HG03520 (cell line): ENCODE results near the gene RNASEH2A.
"Not testable (repeated sequence)": the region's sequence is repeated elsewhere in the genome, so short reads cannot be mapped to it uniquely, and the experiment has no call there.

Experiments used
- ATAC-seq: cut with Tn5 transposase; IDR thresholded peaks from one replicate; pipeline ENCODE4 v1.9.1; 2021; ENCODE audit warnings: mild to moderate bottlenecking, moderate library complexity; ENCODE audit not compliant: unreplicated experiment

Gene RNASEH2A

DNA sequence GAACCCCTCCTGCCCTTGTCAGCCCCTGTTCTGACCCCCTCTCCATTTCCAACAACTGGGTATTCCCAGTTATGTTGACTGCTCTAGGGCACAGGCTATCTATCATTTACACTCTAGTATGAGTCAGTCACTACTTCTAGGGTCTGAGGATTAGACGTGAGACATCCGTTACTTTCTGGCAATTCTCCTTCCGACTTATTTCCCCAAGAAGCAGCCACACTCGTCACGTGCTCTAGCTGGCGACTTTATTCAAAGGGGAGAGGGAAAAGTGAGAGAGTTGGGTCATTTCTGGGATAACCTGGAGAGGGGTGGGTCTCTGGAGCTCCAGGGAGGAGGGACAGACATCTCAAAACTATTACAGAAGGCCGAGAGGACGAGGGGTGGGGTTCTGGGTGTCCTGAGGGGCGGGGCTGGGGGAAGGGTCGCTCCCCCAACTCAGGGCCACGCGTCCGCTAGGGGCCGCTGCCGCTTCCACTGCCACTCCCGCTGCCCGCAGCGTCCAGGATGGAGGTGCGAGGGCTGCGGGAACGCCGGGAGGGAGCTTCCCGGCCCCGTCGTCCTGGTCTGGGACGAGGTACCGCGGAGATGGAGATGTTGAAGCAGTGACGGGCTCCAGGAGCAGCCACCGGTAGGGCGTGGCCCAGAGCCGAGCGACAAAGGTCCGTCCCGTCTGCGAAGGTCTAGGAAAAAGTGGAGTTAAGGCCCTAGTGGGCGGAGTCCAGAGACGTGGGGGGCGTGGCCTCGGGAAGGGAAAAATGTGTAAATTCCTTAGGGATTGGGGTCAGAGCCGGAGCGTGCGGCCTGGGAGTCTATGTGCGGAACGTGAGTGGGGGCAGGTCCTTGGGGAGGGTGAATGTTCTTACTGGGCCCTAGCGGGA is 19.1 kb downstream of the RNASEH2A start:
- no peak for ATAC-seq

DNA sequence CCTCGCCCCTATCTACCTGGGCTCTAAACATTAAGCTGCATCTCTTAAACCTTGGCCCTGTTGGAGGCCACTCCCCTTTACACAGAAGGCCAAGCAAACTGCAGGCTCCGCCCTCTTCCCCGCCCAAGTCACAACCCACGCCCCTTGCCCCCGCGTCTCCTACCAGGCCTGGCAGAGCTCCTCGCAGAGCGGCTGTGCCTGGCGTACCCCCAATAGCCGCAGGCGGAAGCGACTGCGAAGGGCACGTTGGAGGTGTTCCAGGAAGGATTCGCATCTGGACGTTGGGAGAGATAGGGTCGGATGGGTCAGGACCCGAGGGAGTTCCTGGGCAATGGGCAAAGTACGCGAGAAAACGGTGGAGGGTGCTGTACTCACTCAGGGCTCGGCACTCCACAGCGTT is 22.1 kb downstream of the RNASEH2A start:
- no peak for ATAC-seq

DNA sequence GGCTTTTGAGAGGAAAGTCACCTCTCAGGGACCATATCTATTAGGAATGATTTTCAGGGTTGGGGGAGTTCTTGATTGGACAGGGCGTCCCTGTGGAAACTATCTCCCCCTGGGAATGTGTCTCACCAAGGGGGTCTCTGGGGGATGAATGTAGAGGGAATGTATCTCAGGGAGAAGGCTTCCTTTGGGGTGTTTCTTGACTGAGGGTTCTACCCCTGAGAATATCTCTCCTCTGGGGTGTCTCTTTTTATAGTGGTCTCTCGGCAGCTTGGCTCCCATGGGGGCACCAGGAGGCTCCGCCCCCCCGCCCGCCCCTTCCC is 27.0 kb downstream of the RNASEH2A start:
- no peak for ATAC-seq

DNA sequence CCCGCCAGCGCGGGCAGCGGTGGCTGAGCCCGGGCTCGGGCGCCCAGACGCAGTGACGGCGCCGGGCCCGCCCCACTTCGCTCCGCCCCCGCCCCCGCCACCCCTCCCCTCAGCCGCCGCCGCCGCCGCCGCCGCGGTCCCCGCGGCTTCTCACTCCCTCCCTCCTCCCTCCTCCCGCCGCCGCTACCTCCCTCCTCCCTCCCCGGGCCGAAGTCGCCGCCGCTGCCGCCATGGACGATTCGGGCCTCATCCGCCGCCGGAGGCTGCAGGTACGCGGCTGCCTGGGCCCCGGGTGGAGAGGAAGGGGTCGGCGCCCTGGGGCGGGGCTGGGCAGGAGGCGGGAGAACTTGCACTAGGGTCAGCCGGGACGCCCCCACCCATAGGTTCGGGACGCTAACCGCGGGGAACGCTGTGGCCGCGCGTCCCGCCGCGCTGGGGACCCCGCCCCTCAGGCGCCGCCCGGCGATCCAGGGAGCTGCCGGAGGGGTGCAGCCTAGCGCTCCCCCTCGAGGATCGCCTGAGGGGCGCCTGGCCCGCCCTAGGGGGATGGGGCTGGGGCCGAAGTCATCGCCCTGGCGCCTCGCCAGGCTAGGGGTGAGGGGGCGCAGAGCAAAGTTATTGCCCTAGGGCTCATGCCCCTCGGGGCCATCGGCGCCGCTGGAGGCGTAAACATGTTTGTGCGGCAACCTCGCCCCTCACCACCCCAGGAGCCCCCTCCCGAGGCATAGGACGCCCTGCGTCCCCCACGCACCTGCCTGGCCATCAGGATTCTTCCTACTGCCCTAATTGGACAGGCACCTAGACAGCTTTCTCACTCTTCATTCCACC is 27.6 kb downstream of the RNASEH2A start:
- ATAC-seq, result no peak

DNA sequence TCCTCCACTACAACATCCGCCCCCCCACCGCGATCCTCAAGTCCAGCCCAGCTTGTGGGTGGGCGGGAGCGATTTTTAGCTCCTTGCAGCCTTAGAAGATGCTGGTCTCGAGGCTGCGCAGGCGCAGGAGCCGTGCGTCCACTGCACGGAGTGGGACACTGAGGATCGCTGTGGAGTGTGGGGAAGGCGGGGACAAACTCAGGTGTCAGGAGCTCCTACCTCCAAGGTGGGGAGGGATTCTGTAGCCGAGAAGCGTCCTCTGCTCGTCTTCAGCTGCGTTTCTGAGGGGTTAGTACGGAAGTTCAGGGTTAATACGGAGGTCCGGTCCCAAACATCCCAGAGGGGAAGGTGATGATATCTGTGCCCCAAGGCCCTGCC is 28.2 kb downstream of the RNASEH2A start, which contains the start of gene RTBDN:
Gene RTBDN, minus strand, starts transcription at position 14 of the 378 bp plus-strand sequence. CDS start 4,600 bp downstream, outside the sequence.
- ATAC-seq, result no peak

DNA sequence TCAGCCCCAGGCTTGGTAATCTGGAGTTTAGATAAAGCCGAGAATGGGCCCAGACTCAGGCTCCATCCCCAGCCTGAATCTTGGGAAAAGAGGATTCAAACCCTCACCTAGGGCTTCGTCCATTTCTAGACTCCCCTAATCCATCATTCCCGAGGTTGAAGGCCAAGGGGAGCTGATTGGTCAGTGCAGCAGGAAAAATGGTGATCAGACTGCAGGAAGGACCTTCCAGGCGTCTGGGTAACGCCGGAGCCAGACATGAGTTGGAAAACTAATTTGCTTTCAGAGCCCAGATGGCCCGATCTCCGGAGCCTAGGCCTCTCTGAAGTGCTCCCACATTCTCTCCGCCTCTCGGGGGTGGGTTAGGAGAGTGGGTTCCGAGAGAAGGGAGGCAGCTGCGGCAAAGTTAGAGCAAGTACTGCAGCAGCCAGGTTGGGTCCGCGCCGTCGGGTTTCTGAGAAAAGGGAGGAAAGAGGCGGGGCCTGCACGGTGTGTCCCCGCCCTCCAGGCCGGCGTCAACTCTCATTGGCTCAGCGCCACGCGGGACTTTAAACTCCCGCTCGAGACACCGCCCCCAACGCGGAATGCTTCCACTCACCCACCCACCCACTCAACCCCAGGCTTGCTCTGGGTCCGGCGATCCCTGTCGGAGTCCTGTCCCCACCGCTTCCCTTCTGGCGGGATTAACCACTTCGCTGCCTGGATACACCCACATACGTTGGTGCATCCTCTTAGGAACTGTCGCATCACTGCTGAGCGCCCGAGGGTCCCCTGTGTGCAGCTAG is 28.8 kb downstream of the RNASEH2A start:
- ATAC-seq, result no peak

DNA sequence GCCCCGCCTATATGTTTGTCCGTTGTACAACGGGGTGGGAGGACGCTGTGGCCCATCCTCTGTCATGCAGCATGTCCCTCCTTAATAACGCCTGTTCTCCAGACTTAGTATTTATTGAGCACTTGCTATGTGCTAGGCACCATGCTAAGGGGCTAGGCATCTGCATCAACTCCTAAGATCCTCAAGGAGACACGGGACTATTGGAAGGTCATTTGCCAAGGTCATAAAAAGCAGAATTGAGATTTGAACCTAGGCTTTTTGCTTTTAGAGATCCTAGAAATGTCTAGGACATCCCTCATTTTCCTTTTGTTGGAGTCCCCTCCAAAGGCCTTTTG is 30.1 kb downstream of the RNASEH2A start:
- ATAC-seq, result no peak

DNA sequence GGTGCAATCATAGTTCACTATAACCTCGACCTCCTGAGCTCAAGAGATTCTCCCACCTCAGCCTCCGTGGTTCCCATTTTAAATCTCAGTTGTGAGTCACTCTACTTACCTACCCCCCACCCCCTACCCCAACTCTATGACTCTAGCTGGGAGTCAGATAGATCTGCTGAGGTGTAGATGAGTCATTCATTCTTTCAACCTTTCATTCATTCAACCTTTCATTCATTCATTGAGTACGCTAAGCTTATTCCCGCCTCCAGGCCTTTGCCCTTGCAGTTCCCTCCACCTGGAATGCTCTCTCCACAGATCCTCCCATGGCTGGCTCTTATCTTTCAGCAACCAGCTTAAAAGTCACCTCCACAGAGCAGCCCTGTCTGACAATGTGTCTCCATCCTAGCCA is 30.8 kb downstream of the RNASEH2A start:
- ATAC-seq, result no peak

DNA sequence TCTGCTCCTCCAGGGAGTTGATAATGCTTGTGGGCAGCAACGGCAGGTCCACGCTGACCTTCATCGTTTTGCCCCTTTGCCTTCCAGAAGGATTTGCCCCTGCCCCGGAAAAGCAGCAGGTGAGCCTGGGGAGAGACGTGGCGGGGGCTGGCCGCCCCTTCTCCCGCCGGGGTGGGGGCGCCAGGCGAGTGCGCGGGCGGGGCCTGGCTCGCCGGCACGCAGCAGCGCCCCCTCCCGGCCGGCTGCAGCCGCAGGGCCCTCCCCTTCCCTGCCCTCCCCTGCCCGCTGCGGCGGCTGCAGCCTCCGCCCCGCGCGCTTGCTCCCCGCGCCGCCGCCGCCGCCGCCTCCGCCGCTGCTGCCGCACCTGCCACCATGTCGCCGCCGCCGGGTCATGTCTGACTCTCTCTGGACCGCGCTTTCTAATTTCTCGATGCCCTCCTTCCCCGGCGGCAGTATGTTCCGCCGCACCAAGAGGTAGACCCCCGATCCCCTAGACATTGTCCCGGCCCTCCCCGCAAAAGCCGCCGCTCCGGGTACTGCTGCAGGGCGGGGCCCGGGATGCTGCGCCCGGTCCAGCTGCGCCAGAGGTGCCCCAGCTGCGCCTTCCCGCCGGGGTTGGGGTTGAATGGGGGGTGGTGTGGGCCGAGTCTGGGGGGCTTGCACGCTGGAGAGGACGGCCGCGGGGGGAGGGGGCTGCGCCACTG is 31.9 kb downstream of the RNASEH2A start, which contains the start of gene MAST1:
Gene MAST1, plus strand, starts transcription at position 334 of the 704 bp plus-strand sequence. Its CDS starts 58 bp downstream, at position 392.
- no peak for ATAC-seq

DNA sequence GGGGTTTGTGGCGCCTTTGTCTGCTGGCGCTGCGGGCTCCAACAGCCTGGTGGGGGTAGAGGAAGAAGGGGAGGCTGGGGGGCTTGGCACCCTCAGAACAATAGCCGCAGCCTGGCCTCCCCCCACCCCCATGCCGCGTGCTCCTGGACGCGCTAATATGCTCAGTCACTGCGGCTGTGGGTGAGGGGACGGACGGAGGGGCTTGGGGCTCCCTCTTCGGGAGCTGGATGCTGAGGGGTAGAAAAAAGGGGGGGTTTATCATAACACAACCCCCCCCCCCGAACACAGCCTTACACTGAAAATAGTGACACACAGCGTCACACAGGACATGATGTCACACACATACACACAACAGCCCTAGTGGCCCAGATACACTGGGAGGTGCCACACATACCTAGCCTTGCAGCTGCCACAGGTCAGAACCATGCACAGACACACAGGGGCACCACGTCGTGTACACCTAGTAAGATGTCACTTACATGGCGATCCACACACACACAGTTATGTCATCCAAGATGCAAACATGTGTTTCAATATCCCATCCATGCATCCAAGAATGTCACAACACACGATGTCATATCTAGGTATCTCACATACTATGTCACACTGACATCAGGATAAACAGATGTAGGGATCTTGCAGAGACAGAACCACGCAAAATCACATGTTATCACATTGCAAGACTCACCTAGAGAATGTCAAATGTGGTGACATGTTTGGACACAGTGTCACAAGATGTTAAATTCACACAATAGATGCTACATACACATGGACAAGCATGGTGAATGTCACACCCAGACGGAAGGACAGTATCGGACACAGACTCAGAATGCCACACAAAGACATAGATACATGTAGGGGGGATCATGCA is 32.7 kb downstream of the RNASEH2A start:
- ATAC-seq, result no peak

DNA sequence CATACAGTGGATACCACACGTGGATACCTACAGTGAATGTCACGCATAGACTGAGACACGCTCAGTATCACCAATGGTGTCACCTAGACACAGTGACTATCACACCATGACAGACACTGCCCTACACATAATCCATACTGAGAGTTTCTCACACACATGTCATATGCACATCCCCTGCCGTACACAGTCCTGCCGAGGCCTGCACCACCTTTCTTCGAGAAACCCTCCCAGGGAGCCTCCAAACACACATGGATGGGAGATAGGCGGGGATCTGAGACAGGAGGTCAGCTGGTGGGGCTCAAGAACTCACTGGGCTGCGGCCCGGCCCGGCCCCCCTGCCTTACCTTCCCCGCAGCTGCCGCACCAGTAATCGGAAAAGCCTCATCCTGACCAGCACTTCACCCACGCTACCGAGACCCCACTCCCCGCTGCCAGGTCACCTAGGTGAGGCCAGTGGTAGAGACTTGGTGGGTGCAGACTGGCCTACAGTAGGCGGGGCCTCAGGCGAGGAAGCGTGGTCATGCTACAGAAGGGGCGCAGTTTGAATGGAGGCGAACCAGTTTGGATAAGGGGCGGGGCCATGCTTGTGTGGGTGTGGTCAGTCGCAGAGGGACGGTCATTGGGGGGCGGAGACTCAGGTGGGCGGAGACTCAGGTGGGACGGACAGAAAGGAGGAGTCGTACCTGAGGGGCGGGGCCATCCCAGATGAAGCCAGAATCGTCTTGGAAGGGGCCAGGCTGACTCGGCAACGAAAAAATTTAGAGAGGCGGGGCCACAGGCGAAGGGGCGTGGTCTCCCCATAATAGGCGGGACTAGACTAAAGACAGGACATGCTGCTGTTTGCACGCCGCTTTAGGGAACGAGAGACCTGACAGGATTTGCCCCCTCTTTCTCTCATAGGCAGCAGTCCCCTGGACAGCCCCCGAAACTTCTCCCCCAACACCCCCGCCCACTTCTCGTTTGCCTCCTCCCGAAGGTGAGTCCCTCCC is 34.0 kb downstream of the RNASEH2A start:
- ATAC-seq, result no peak

DNA sequence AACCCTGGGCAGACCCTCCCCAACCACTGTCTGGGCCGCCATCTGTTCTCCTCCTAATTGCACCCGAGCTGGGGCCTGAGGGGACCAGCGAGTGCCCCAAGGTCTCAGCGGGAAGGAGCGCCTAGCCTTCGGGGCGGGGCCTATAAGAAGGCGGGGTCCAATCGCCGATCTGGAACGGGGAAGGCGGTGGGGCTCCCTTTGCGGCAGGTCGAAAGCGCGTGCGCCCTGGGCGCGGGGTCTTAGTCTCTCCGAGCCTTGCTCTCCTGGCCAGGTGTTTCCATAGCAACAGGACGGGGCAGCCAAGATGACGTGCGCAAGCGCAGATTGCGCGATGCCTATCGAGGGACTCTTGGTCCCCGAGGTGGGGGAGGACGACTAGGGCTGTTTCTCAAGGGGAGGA is 34.7 kb downstream of the RNASEH2A start:
- no peak for ATAC-seq

DNA sequence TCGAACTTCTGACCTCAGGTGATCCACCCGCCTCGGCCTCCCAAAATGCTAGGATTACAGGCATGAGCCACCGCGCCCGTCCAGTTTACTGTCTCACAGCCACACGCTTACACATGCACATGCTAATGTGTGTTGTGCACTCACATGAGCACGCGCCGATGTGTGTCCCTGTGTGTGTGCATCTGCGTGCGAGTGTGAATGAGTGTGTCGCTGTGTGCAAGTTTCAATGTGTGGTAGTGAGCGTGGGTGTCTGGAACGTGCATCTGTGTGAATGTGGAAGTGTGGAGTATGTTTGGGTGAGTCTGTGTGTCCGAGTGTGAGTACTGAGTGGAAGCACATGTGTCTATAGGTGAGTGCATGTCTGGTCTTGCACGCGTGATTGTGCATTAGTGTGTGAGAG is 36.1 kb downstream of the RNASEH2A start:
- no peak for ATAC-seq

DNA sequence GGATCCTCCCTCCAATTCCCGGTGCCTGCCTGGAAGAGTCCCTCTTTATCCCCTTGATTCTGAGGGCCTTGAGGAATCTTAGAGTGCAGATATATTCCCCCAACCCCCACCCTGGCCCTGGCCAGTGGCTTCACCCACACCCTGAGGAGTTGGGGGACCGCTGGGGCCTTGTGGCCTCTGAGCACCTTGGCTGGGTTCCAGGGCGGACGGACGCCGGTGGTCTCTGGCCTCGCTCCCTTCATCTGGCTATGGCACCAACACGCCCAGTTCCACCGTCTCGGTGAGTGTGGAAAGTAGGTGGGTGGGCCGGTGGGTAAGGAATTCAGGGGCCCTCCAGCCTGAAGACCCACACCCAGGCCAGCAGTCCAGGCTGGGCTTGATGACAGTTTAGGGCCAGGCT is 36.9 kb downstream of the RNASEH2A start:
- no peak for ATAC-seq

DNA sequence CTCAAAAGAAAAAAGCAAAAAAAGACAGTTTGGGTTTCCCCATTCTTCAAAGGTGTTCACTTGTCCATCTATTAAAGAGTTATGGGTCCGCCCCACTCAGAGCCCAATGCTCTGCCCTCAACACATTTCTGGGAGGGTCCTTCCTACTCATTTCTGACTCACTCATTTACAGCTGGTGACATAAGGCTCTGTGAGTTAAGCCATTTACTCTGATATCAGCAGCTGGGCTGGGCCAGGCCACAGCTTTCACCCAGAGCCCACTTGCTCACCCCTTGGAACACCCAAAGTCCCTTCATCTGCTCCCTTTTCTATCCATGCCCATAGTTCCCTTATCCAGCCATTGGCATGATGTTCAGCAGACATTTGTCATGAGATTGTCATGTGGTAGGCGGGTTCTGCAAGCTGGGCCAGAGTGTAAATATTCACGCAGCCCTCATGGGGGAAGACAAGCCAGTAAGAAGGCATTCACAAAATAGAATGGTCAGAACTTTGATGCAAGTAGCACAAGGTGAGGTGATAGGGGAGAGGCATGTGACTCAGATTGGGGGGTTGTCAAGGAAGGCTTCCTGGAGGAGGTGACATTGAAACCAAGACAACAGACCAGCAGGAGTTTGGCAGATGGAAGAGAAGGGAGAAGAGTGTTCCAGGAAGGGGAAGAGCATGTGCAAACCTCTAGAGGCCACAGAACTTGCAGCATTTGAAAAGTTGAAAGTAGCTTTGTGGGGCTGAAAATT is 37.8 kb downstream of the RNASEH2A start:
- ATAC-seq, result no peak

DNA sequence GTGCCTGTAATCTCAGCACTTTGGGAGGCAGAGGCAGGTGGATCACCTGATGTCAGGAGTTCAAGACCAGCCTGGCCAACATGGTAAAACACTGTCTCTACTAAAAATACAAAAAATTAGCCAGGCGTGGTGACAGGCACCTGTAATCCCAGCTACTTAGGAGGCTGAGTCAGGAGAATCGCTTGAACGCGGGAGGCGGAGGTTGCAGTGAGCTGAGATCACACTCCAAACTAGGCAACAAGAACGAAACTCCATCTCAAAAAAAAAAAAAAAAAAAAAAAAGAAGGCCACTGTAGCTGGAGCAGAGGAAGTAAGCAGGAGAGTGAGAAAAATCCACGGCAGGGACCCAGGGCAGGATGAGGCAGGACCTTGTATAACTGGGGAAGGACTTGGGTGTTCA is 40.2 kb downstream of the RNASEH2A start:
- not testable (repeated sequence) for ATAC-seq

DNA sequence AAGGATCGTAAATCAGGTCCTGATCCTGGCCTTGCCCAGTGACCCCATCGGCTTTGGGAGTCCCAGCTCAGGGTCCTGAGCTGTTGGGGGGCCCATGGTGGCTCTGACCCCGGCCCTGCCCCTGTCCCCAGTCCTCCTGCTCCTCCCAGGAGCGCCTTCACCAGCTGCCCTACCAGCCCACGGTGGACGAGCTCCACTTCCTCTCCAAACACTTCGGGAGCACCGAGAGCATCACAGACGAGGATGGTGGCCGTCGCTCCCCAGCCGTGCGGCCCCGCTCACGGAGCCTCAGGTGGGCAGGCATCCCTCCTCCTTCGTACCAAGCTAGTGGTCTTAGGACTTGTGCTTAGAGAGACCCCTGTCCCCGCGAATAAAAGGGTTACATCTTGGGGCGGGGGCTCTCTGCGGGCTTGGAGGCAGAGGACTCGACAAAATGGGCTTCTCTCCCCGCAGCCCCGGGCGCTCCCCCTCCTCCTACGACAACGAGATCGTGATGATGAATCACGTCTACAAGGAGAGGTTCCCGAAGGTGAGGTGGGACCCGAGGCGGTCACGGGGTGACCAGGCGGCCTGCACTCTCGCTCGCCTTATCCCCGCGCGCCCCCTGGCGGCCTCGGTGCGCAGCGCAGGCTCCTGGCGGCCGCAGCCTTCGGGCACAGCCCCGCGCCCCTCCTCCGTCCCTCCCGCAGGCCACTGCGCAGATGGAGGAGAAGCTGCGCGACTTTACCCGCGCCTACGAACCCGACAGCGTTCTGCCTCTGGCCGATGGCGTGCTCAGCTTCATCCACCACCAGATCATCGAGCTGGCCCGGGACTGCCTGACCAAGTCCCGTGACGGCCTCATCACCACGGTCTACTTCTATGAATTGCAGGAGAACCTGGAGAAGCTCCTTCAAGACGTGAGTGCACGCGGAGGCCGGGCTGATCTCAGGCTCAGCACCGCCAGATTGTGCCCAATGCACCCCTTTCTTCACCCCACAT is 41.1 kb downstream of the RNASEH2A start:
- no peak for ATAC-seq
